SK-N-SH treated with all-trans-retinoic acid at 6 μM for 48 hours (cell line): Measurements from ENCODE around the gene KRTAP19-8.

Source experiments
- ATAC-seq: fragments of 200-7000 bp; cut with Tn5 transposase; 3 replicates; pipeline ENCODE4 v1.9.1; 2020; ENCODE audit warnings: mild to moderate bottlenecking, moderate library complexity
- ARNTL ChIP-seq: fragments of 450-650 bp; formaldehyde crosslinking; IDR thresholded peaks from 2 replicates; pipeline ENCODE4 v1.5.0; 2020; ENCODE audit warnings: low read depth, mild to moderate bottlenecking, moderate library complexity, borderline replicate concordance
- BACH2 ChIP-seq: fragments of 250-450 bp; sonication (Bioruptor Pico); IDR thresholded peaks from 2 replicates; pipeline ENCODE4 v1.9.0; 2021; ENCODE audit warnings: mild to moderate bottlenecking, borderline replicate concordance
- CREB5 ChIP-seq: fragments of 250-450 bp; sonication (Bioruptor Pico); IDR thresholded peaks from 2 replicates; pipeline ENCODE4 v1.5.1; 2020; ENCODE audit warnings: low read depth, mild to moderate bottlenecking, moderate library complexity
- CSDC2 ChIP-seq: fragments of 250-450 bp; sonication (Bioruptor Pico); IDR thresholded peaks from 2 replicates; pipeline ENCODE4 v1.5.0; 2020; ENCODE audit warnings: mild to moderate bottlenecking, moderate library complexity
- CSRNP3 ChIP-seq: fragments of 250-450 bp; sonication (Bioruptor Pico); IDR thresholded peaks from 2 replicates; pipeline ENCODE4 v1.5.1; 2021; ENCODE audit warnings: mild to moderate bottlenecking, moderate library complexity
- ESRRG ChIP-seq: fragments of 250-450 bp; sonication (Bioruptor Pico); IDR thresholded peaks from 2 replicates; pipeline ENCODE4 v1.6.1; 2021; ENCODE audit warnings: mild to moderate bottlenecking
- GLIS3 ChIP-seq: fragments of 250-450 bp; sonication (Bioruptor Pico); IDR thresholded peaks from 2 replicates; pipeline ENCODE4 v1.5.0; 2020; ENCODE audit warnings: mild to moderate bottlenecking, moderate library complexity
- OSR1 ChIP-seq: fragments of 250-450 bp; sonication (Bioruptor Pico); IDR thresholded peaks from 2 replicates; pipeline ENCODE4 v1.8.0; 2022; ENCODE audit warnings: moderate library complexity, mild to moderate bottlenecking, inconsistent platforms
- PATZ1 ChIP-seq: fragments of 250-450 bp; sonication (Bioruptor Pico); IDR thresholded peaks from 2 replicates; pipeline ENCODE4 v1.8.0; 2020; ENCODE audit warnings: mild to moderate bottlenecking, moderate library complexity, borderline replicate concordance
- PPARA ChIP-seq: fragments of 250-450 bp; sonication (Bioruptor Pico); IDR thresholded peaks from 2 replicates; pipeline ENCODE4 v1.5.0; 2020; ENCODE audit warnings: mild to moderate bottlenecking, borderline replicate concordance
- RARB ChIP-seq: fragments of 250-450 bp; sonication (Bioruptor Pico); IDR thresholded peaks from 2 replicates; pipeline ENCODE4 v1.8.0; 2021; ENCODE audit warnings: mild to moderate bottlenecking, moderate library complexity
- SNAI2 ChIP-seq: fragments of 250-450 bp; sonication (Bioruptor Pico); IDR thresholded peaks from 2 replicates; pipeline ENCODE4 v1.5.0; 2020; ENCODE audit warnings: mild to moderate bottlenecking, moderate library complexity
- TOX ChIP-seq: fragments of 250-450 bp; sonication (Bioruptor Pico); IDR thresholded peaks from 2 replicates; pipeline ENCODE4 v1.8.0; 2021; ENCODE audit warnings: mild to moderate bottlenecking, moderate library complexity, borderline replicate concordance
- TSHZ2 ChIP-seq: fragments of 250-450 bp; sonication (Bioruptor Pico); IDR thresholded peaks from 2 replicates; pipeline ENCODE4 v1.5.0; 2020; ENCODE audit warnings: mild to moderate bottlenecking, moderate library complexity
- ZC3H10 ChIP-seq: fragments of 250-450 bp; sonication (Bioruptor Pico); IDR thresholded peaks from 2 replicates; pipeline ENCODE4 v1.5.1; 2021; ENCODE audit warnings: mild to moderate bottlenecking, moderate library complexity
- ZFP3 ChIP-seq: fragments of 250-450 bp; sonication (Bioruptor Pico); IDR thresholded peaks from 2 replicates; pipeline ENCODE4 v1.5.0; 2020; ENCODE audit warnings: mild to moderate bottlenecking, moderate library complexity
- ZNF8 ChIP-seq: fragments of 450-650 bp; formaldehyde crosslinking; IDR thresholded peaks from 2 replicates; pipeline ENCODE4 v1.5.0; 2020; ENCODE audit warnings: mild to moderate bottlenecking, moderate library complexity

KRTAP19-8 gene

GRCh38 chr21:31034378-31034777 lies 3.9 kb downstream of the KRTAP19-8 start (continued):
- no peak for TF ChIP-seq CSRNP3

GRCh38 chr21:31030367-31031106 lies 7.7 kb downstream of the KRTAP19-8 start:
- no peak for ATAC-seq
- TF ChIP-seq CSRNP3 (no peak), OSR1 (CRISPR knock-in tag) (no peak), SNAI2 (CRISPR knock-in tag) (no peak), ARNTL (no peak), GLIS3 (CRISPR knock-in tag) (no peak), ZNF8 (no peak), CSDC2 (CRISPR knock-in tag) (no peak), CREB5 (no peak), ZFP3 (CRISPR knock-in tag) (no peak), RARB (no peak), TOX (CRISPR knock-in tag) (no peak), TSHZ2 (CRISPR knock-in tag) (no peak)

GRCh38 chr21:31023680-31024079 lies 14.6 kb downstream of the KRTAP19-8 start:
- ATAC-seq: no peak
- TF ChIP-seq ZC3H10 (CRISPR knock-in tag) (no peak), PPARA (CRISPR knock-in tag) (no peak), CSRNP3 (no peak)

GRCh38 chr21:31022306-31022705 lies 16.0 kb downstream of the KRTAP19-8 start:
- no peak for TF ChIP-seq ZC3H10 (CRISPR knock-in tag)
- no peak for TF ChIP-seq BACH2
- no peak for ATAC-seq

- TF ChIP-seq PATZ1 (CRISPR knock-in tag) (no peak), ESRRG (CRISPR knock-in tag) (no peak), CSRNP3 (no peak), ZFP3 (CRISPR knock-in tag) (no peak), ARNTL (no peak)
- no peak for ATAC-seq
Measured at GRCh38 chr21:31018232-31018631, 20.0 kb downstream of the KRTAP19-8 start.
